Mesenchymal stem cell (in vitro differentiated cells and primary cell): Measurements from ENCODE around the gene DGKG.

Experiments
- DNase-seq: peaks from one replicate; pipeline ENCODE4 v3.0.0-alpha.2; 2013
- H2AFZ ChIP-seq: one replicate; pipeline ENCODE4 v1.6.1; 2013; ENCODE audit warnings: low read depth, mild to moderate bottlenecking, control low read depth, inconsistent platforms, low read length, moderate library complexity
- H2AK5ac ChIP-seq: 2 replicates; pipeline ENCODE4 v1.6.1; 2013; ENCODE audit warnings: low read length, moderate library complexity, mild to moderate bottlenecking, inconsistent platforms; ENCODE audit not compliant: severe bottlenecking
- H2BK120ac ChIP-seq: one replicate; pipeline ENCODE4 v1.6.1; 2013; ENCODE audit warnings: low read depth, mild to moderate bottlenecking, inconsistent platforms, low read length, moderate library complexity
- H2BK12ac ChIP-seq, 2 experiments: one replicate each; pipeline ENCODE4 v1.6.1; 2013; ENCODE audit warnings: inconsistent platforms in 2 of 2, low read length in 2 of 2, mild to moderate bottlenecking in 2 of 2, moderate library complexity in 2 of 2, control low read depth in 1 of 2
- H2BK15ac ChIP-seq: one replicate; pipeline ENCODE4 v1.6.1; 2013; ENCODE audit warnings: mild to moderate bottlenecking, low read depth, inconsistent platforms; ENCODE audit not compliant: poor library complexity, severe bottlenecking
- H2BK5ac ChIP-seq: 2 replicates; pipeline ENCODE4 v1.6.1; 2013; ENCODE audit warnings: low read depth, mild to moderate bottlenecking, low read length, control low read depth, inconsistent platforms; ENCODE audit not compliant: poor library complexity, severe bottlenecking
- H3K14ac ChIP-seq, 2 experiments: one replicate each; pipeline ENCODE4 v1.6.1; 2013; ENCODE audit warnings: inconsistent platforms in 2 of 2, low read length in 2 of 2, control low read depth in 1 of 2, mild to moderate bottlenecking in 1 of 2, moderate library complexity in 1 of 2
- H3K18ac ChIP-seq, 2 experiments: one replicate each; pipeline ENCODE4 v1.6.1; 2013; ENCODE audit warnings: inconsistent platforms in 2 of 2, low read length in 2 of 2, control low read depth in 1 of 2, low read depth in 1 of 2, mild to moderate bottlenecking in 1 of 2
- H3K23ac ChIP-seq, 2 experiments: one replicate each; pipeline ENCODE4 v1.6.1; 2013; ENCODE audit warnings: inconsistent platforms in 2 of 2, low read length in 2 of 2, mild to moderate bottlenecking in 2 of 2, moderate library complexity in 2 of 2, control low read depth in 1 of 2
- H3K27ac ChIP-seq: 2 replicates; pipeline ENCODE4 v1.5.1; 2013; ENCODE audit warnings: mild to moderate bottlenecking, moderate library complexity, low read length, control low read depth, inconsistent platforms; ENCODE audit not compliant: poor library complexity, severe bottlenecking
- H3K27me3 ChIP-seq, 2 experiments: 2 replicates each; pipeline versions ENCODE4 v1.6.1 to v1.7.0; 2013; ENCODE audit warnings: low read length in 2 of 2, mild to moderate bottlenecking in 2 of 2, moderate library complexity in 2 of 2, control low read depth in 1 of 2, inconsistent platforms in 1 of 2; ENCODE audit not compliant: control insufficient read depth in 1 of 2, insufficient read depth in 1 of 2
- H3K36me3 ChIP-seq, 2 experiments: 2 replicates each; pipeline versions ENCODE4 v1.6.1 to v1.7.0; 2013; ENCODE audit warnings: low read length in 2 of 2, control low read depth in 1 of 2, inconsistent platforms in 1 of 2, low read depth in 1 of 2, mild to moderate bottlenecking in 1 of 2; ENCODE audit not compliant: insufficient read depth in 2 of 2, control insufficient read depth in 1 of 2
- H3K4ac ChIP-seq, 2 experiments: one replicate each; pipeline ENCODE4 v1.6.1; 2013; ENCODE audit warnings: inconsistent platforms in 2 of 2, low read length in 2 of 2, mild to moderate bottlenecking in 2 of 2, moderate library complexity in 2 of 2, control low read depth in 1 of 2, low read depth in 1 of 2
- H3K4me1 ChIP-seq: 2 replicates; pipeline ENCODE4 v1.6.1; 2013; ENCODE audit warnings: low read depth, low read length, control low read depth; ENCODE audit not compliant: control insufficient read depth, insufficient read depth
- H3K4me2 ChIP-seq: 2 replicates; pipeline ENCODE4 v1.6.1; 2013; ENCODE audit warnings: low read length, mild to moderate bottlenecking, inconsistent platforms; ENCODE audit not compliant: poor library complexity, severe bottlenecking
- H3K4me3 ChIP-seq, 2 experiments: 2 replicates each; pipeline versions ENCODE4 v1.5.1 to v1.7.0; 2013; ENCODE audit warnings: low read length in 2 of 2, mild to moderate bottlenecking in 2 of 2, control low read depth in 1 of 2, low read depth in 1 of 2; ENCODE audit not compliant: insufficient read depth in 1 of 2
- H3K79me1 ChIP-seq: replicated peaks from 2 replicates; pipeline ENCODE4 v1.6.1; 2013; ENCODE audit warnings: mild to moderate bottlenecking, control low read depth, low read length, inconsistent platforms; ENCODE audit not compliant: poor library complexity, severe bottlenecking
- H3K9ac ChIP-seq: 2 replicates; pipeline ENCODE4 v1.7.0; 2013; ENCODE audit warnings: mild to moderate bottlenecking, low read length, moderate library complexity
- H3K9me3 ChIP-seq: 2 replicates; pipeline ENCODE4 v1.7.0; 2013; ENCODE audit warnings: mild to moderate bottlenecking, low read length; ENCODE audit not compliant: control insufficient read depth
- H4K8ac ChIP-seq: one replicate; pipeline ENCODE4 v1.6.1; 2013; ENCODE audit warnings: inconsistent platforms, mild to moderate bottlenecking, low read length, moderate library complexity
- H4K91ac ChIP-seq: one replicate; pipeline ENCODE4 v1.6.1; 2013; ENCODE audit warnings: mild to moderate bottlenecking, low read length, inconsistent platforms
- WGBS: methylation state at CpG from one replicate; pipeline ENCODE4 v1.1.7; 2013; ENCODE audit warnings: mixed read lengths; 5-methylcytosine and 5-hydroxymethylcytosine counted together

Gene DGKG

GRCh38 chr3:186170516-186170915 lies 191.5 kb downstream of the DGKG start:
- Histone ChIP-seq H2BK15ac (no peak overlapping the region), H3K14ac (no peak overlapping the region), H3K27me3 (peaks cover 0 to 31% of the 10 kb centered on the region in 2 experiments), H3K79me1 (no peaks in the 10 kb centered on the region), H3K4ac (no peak overlapping the region), H2BK12ac (no peak overlapping the region), H3K23ac (no peak overlapping the region), H2AFZ (no peak overlapping the region), H3K4me1 (no peaks in the 10 kb centered on the region), H3K4me2 (no peak overlapping the region), H3K36me3 (no peaks in the 10 kb centered on the region), H4K91ac (no peak overlapping the region), H3K27ac (no peak overlapping the region), H3K9ac (no peak overlapping the region), H2BK5ac (no peak overlapping the region), H2BK120ac (no peak overlapping the region), H2AK5ac (no peak overlapping the region), H3K18ac (no peak overlapping the region), H3K4me3 (no peak overlapping the region), H4K8ac (no peak overlapping the region), H3K9me3 (no peaks in the 10 kb centered on the region)
- DNase-seq: no peak
- WGBS: 78% methylated on average over 2 of the region's 2 CpGs

DNA sequence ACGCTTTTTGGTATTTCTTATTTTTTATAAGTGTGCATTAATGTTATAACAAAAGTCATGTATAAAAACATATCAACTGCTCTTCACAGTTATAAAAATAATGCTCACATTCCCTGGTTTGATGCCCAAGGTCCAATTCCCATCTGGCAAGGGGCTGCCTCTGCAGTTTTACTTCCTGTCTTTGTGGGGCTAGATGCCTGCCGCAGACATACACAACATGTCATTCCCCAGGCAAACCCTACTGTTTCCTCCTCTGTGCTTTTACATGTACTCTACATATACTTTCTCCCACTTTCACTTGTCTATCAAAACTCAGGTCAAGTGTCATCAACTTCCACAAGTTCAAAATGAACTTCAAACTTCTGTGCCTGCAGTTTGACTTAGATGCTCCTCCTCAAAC lies 192.7 kb downstream of the DGKG start:
- Histone ChIP-seq H3K18ac (no peak overlapping the region), H3K4me1 (no peaks in the 10 kb centered on the region), H3K27me3 (peaks cover 5 to 37% of the 10 kb centered on the region in 2 experiments), H3K27ac (no peak overlapping the region), H3K23ac (no peak overlapping the region), H3K4me3 (no peak overlapping the region), H2BK5ac (no peak overlapping the region), H2AFZ (no peak overlapping the region), H3K9me3 (no peaks in the 10 kb centered on the region), H3K9ac (no peak overlapping the region), H2BK120ac (no peak overlapping the region), H3K4ac (no peak overlapping the region), H2BK15ac (no peak overlapping the region), H3K14ac (no peak overlapping the region), H3K4me2 (no peak overlapping the region), H3K36me3 (no peaks in the 10 kb centered on the region), H3K79me1 (no peaks in the 10 kb centered on the region), H2AK5ac (no peak overlapping the region), H2BK12ac (no peak overlapping the region), H4K8ac (no peak overlapping the region), H4K91ac (no peak overlapping the region)
- 89% methylated on average over 1 of the region's 2 CpGs for WGBS
- no peak for DNase-seq

DNA sequence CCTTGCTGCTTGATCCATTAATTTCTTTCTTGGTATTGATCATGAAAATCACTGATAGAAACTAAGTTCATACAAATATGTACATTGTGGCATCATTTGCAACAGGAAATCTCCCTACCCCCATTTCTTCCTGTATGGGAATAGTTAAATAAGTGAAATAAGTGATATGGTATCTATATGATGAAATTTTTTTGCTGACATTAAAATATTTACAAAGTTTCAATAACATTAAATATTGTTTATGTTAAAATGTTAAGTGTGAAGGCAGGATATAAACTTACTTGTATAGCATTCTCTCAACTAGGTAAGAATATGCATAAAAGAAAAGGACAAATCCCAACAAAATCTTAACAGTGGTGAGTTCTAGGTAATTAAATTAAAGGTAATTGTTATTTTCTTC lies 193.1 kb downstream of the DGKG start:
- Histone ChIP-seq H2AFZ (no peak overlapping the region), H3K36me3 (no peaks in the 10 kb centered on the region), H3K4me2 (no peak overlapping the region), H4K8ac (no peak overlapping the region), H3K27ac (no peak overlapping the region), H3K9ac (no peak overlapping the region), H3K9me3 (no peaks in the 10 kb centered on the region), H3K4me1 (no peaks in the 10 kb centered on the region), H3K4me3 (no peak overlapping the region), H3K79me1 (no peaks in the 10 kb centered on the region), H3K14ac (no peak overlapping the region), H3K27me3 (peaks cover 5 to 41% of the 10 kb centered on the region in 2 experiments), H2AK5ac (no peak overlapping the region), H2BK15ac (no peak overlapping the region), H2BK12ac (no peak overlapping the region), H4K91ac (no peak overlapping the region), H3K4ac (no peak overlapping the region), H2BK120ac (no peak overlapping the region), H3K23ac (no peak overlapping the region), H3K18ac (no peak overlapping the region), H2BK5ac (no peak overlapping the region)
- no peak for DNase-seq

- no peaks in the 10 kb centered on the region for H3K79me1 ChIP-seq
- no peak overlapping the region for H3K4me2 ChIP-seq
- H3K14ac ChIP-seq: no peak overlapping the region
- no peak overlapping the region for H2AK5ac ChIP-seq
- H3K23ac ChIP-seq: no peak overlapping the region
- no peak overlapping the region for H3K27ac ChIP-seq
- H3K9ac ChIP-seq: no peak overlapping the region
- H2AFZ ChIP-seq: no peak overlapping the region
- no peaks in the 10 kb centered on the region for H3K9me3 ChIP-seq
- no peak for DNase-seq
- H3K27me3 ChIP-seq: peaks cover 5 to 43% of the 10 kb centered on the region in 2 experiments
- no peak overlapping the region for H2BK5ac ChIP-seq
- no peak overlapping the region for H3K4me3 ChIP-seq
- H4K8ac ChIP-seq: no peak overlapping the region
- no peak overlapping the region for H4K91ac ChIP-seq
- no peak overlapping the region for H2BK120ac ChIP-seq
- H3K18ac ChIP-seq: no peak overlapping the region
- no peaks in the 10 kb centered on the region for H3K36me3 ChIP-seq
- 82% methylated on average over 1 of the region's 1 CpG for WGBS
- H3K4ac ChIP-seq: no peak overlapping the region
- H3K4me1 ChIP-seq: no peaks in the 10 kb centered on the region
- H2BK15ac ChIP-seq: no peak overlapping the region
- no peak overlapping the region for H2BK12ac ChIP-seq
Measured at GRCh38 chr3:186167646-186168395, 194.2 kb downstream of the DGKG start.
